Effector CD4-positive, alpha-beta T cell (primary cell): ENCODE data around the gene UGCG.
"Not testable (repeated sequence)": the region's sequence is repeated elsewhere in the genome, so short reads cannot be mapped to it uniquely, and the experiment has no call there.

ENCODE experiments used
- DNase-seq: peaks from one replicate; pipeline ENCODE4 v3.0.0-alpha.2; 2020

UGCG gene

DNA sequence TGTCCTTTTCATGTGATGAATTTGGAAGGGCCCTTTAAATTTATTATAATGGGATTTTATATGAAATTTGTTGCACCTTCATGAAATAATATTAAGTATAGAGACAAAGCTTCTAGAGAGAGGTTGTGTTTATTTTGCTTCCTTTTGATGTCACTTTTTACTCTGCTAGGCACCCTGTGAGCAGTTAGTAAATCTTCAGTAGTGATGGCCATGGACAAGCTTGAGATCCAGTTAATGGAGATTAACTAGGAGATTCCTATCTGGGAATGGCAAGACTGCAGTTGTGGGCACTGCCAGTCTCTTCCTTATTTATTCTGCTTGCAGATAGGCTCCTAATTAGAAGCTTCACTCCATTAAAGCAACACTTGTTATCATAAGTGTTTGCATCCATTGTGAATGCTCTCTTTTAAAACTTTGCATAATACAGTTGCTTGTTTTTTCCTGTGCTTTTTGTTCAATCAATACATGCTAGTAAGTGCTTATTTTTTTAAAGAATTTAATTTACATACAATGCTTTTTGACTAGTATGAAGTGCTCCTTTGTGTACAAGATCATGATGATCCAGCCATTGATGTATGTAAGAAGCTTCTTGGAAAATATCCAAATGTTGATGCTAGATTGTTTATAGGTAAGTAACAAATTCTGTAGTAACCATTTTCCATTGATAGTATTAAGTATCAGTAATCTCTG lies 25.9 kb downstream of the UGCG start:
- no peak for DNase-seq

- no peak for DNase-seq
Observed at GRCh38 chr9:111924281-111924680, 27.7 kb downstream of the UGCG start.

DNA sequence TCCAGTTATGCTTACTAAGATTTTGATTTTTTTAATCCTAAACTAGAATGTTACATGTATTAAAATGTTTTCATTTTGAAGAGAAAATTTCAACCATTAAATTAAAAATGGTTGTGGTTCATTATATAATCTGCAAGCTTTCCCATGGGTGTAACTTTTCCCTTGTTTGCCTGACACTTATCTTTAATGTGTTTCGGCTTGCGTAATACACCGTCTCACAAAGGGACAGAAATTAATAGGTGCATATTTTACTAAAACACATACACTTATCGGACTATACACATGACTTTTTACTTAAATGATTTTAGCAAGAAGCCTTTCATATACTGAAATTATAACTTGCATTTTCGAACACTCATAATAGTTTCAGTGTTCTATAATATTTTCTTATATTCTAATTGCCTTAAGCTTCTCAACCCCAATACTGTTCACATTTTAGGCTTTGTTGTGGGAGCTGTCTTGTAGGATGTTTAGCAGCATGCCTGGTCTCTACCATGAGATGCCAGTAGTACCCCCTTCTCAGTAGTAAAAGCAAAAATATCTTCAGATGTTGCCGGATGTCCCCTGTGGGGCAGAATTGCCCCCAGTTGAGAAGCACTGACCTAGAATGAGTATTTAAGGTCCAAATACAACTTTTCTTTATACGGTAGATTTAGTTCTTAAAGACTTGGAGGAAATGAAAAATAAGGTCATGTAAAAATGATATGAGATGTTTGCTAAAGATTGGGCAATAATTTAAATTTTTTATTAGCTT lies 28.6 kb downstream of the UGCG start:
- DNase-seq: no peak

GRCh38 chr9:111925784-111926183 lies 29.2 kb downstream of the UGCG start:
- DNase-seq: no peak

DNA sequence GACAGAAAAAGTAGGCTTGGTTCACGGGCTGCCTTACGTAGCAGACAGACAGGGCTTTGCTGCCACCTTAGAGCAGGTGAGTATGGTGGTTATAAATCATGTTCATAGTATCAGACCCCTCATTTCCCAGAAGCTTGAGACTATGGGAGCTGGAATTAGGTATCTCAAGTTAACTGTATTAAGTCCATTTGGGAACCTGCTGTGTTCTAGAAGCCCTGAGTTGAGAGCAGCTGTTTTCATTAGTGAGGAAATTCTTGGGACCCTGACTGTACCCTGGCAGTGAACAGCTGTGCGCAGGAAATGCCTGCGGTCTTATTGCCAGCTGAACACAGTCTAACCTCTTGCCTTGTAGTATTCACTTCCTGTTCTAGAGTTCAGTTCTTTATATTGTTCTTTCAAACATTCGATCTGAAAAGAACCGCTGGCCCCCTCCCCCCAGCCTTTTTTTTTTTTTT lies 29.8 kb downstream of the UGCG start:
- peak; percentile 53 for DNase-seq

- DNase-seq: no peak
Observed at GRCh38 chr9:111928359-111928720, 31.7 kb downstream of the UGCG start.

- no peak for DNase-seq
Observed at GRCh38 chr9:111934747-111935146, 38.1 kb downstream of the UGCG start.

DNA sequence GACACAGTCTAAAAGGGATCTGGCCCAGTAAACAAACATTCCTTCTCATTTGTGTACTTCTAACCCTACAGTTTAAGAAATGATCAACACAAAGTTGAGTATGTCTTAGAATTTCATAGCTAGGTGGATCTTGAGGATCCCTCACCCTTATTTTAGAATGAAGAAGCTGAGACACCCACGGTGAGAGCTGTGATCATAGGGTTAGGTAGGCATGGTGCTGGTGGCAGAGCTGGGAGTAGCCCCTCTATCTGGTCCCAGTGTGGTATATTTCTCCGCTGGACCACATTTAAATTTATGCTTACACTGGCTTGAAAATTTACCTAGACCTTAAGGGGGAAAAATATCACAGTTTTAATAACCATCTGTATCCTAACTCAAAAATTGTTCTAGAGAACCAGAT lies 39.8 kb downstream of the UGCG start:
- DNase-seq: no peak

GRCh38 chr9:111937301-111937700 lies 40.7 kb downstream of the UGCG start:
- DNase-seq: no peak

- peak; percentile 17 for DNase-seq
Observed at GRCh38 chr9:111937781-111938426, 41.3 kb downstream of the UGCG start.

- no peak for DNase-seq
Observed at GRCh38 chr9:111938427-111938800, 41.8 kb downstream of the UGCG start.

DNA sequence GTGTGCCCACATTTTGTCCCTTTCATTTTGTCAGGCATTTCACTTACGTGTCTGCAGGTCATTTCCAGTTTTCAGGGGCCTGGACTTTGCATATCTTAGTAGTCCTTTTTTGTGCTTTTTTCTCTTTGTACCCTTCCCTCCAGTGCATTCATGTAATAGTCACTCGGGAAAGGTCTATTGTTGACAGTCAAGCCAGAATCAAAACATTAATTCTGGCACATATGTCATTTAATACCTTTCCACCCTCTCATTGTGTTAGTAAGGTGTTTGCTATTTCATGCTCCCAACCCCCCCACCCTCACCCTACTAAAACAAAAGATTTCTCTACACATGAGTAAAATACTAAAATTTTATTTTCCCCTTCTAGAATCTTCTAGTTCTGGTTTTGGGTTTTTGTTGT lies 42.7 kb downstream of the UGCG start:
- DNase-seq: no peak

GRCh38 chr9:111940697-111941096 lies 44.1 kb downstream of the UGCG start:
- no peak for DNase-seq

DNA sequence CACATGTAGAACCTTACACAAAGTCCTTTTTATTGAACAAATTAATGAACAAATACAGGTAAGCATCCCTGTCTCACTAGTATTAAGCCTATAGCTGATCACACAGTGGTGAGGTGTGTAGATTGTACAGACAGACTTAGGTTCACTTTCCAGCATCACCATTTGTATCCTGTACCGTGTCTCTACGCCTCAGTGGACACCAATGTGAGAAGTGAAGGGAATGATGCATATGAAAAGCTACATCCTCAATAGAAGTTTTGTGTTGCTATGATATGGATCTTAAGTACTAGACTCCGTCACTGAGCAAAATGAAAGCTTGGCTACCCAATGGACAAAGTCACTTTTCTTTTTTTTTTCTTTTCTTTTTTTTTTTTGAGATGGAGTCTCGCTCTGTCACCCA lies 46.6 kb downstream of the UGCG start:
- DNase-seq: no peak

GRCh38 chr9:111943746-111944145 lies 47.1 kb downstream of the UGCG start:
- DNase-seq: no peak

DNA sequence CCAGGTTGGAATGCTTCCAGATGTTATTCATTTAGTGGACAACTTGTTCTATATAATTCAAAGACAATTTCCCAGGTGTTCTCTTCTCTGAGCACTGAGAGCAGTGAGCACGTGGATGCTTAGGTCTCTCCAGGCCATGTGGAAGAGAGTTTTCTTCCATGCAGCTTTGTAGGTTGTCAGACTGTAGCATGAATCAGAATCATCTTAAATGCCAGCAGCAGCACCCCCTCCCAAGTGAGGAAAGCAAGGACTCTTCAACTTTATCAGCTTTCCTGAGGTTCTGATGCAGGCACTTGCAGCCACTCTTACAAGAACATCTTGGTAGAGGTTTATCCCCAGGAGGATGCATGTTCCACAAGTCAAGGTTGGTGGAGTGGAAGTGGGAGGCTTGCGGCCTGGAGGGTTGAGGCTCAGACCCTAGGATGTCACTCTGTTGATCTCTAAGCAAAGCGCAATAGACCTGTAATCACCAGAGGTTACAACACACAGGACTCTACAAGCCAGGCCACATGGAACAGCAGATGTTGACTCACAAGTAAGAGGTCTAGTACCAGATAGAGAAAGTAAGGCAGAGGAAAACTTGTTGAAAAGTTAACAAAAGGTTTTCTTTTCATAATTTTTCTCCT lies 47.7 kb downstream of the UGCG start:
- no peak for DNase-seq

DNA sequence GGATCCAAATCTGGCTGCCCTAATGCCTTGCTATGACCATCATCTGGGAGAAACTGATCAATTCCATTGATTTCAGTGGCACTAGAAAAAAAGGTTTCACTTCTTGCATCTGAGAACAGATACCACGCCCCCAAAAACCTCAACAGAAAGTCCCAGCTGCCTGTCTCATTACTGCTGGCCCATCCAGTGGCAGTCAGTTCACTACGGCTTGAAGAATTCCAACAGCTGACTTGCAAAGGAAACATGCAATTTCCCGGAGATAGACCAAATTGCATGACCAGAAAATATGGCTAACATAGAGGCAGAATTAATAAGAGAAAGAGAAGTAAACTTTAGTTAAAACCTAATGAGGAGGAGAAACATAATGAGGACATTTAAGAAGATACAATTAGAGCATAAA lies 48.6 kb downstream of the UGCG start:
- no peak for DNase-seq

DNA sequence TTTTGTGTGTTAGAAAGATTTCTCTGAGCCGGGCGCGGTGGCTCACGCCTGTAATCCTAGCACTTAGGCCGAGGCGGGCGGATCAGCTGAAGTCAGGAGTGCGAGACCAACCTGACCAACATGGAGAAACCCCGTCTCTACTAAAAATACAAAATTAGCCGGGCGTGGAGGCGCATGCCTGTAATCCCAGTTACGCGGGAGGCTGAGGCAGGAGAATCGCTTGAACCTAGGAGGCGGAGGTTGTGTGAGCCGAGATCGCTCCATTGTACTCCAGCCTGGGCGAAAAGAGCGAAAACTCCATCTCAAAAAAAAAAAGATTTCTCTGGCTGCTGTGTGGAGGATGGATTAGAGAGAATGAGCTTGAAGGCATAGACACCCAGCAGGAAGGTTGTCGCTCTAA lies 51.5 kb downstream of the UGCG start:
- DNase-seq: not testable (repeated sequence)

GRCh38 chr9:111948951-111949350 lies 52.3 kb downstream of the UGCG start:
- DNase-seq: no peak

GRCh38 chr9:111949919-111950318 lies 53.3 kb downstream of the UGCG start:
- no peak for DNase-seq

DNA sequence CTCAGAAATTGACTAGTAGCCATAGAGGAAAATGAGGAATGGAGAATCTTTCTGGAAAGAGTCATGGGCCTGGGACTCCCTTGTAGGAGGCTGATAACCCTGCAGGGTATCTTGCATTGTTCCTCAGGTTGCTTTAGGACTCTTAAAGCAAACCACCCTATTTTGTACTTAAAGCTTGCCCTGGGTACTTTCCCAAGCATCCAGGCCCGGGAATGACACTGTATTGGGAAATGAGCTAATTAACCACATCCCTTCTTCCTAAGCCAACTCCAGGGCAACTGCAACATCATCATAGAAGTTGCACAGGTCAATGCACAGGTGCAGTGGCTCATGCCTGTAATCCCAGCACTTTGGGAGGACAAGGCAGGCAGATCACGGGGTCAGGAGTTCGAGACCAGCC lies 55.9 kb downstream of the UGCG start:
- DNase-seq: no peak

GRCh38 chr9:111953444-111953843 lies 56.8 kb downstream of the UGCG start:
- DNase-seq: no peak

DNA sequence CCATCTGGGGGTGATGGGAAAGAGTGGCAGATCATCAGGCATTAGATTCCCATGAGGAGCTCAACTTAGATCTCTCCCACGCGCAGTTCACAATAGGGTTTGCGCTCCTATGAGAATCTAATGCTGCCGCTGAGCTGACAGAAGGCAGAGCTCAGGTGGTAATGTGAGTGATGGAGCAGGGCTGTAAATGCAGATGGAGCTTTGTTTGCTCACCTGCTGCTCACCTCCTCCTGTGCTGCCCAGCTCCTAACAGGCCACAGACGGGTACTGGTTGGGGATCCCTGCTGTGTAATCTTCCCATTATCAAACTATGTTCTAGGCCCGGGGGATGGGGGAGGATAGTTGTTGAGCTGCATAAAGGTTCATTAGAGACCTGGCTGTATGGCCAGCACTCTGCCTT lies 58.4 kb downstream of the UGCG start:
- DNase-seq: no peak
